H1 (cell line): ENCODE data around the gene ICAM3. TPM values are rescaled to one million over a fixed set of nuclear protein-coding genes. Genes with fewer than 3 reads are reported as not detected.
"Not testable (repeated sequence)": the region's sequence is repeated elsewhere in the genome, so short reads cannot be mapped to it uniquely, and the experiment has no call there.

Experiments used
- CTCF ChIA-PET: fragments of 300-600 bp; sonication (Branson Sonifier 250); formaldehyde crosslinking; loops from one replicate; lab custom pipeline; 2021; ENCODE audit not compliant: partially characterized antibody; lab: Charles Lee
- POLR2A ChIA-PET: fragments of 300-600 bp; sonication (Branson Sonifier 250); formaldehyde crosslinking; loops from one replicate; lab custom pipeline; 2021; ENCODE audit warnings: inconsistent platforms; ENCODE audit not compliant: partially characterized antibody; lab: Charles Lee
- DNase-seq, 2 experiments: peaks; one replicate each; pipeline versions ENCODE4 v3.0.0 to v3.0.0-alpha.2; 2010 to 2022; ENCODE audit warnings: low spot score in 2 of 2, low read depth in 1 of 2, mixed read lengths in 1 of 2
- FAIRE-seq: peaks from 2 replicates; lab custom pipeline; 2011; peaks lifted over from hg19 to GRCh38; lab: Jason Lieb, UNC
- H2AFZ ChIP-seq: 2 replicates; pipeline ENCODE4 v1.8.1; 2012; ENCODE audit warnings: low read length, inconsistent platforms
- H2AK5ac ChIP-seq: 2 replicates; pipeline ENCODE4 v1.6.1; 2013; ENCODE audit warnings: low read depth, low read length
- H2BK120ac ChIP-seq: replicated peaks from 2 replicates; pipeline ENCODE3; 2013; ENCODE audit warnings: low read depth, low read length, inconsistent platforms
- H2BK12ac ChIP-seq: 2 replicates; pipeline ENCODE4 v1.6.1; 2013; ENCODE audit warnings: low read depth, low read length
- H2BK15ac ChIP-seq: 2 replicates; pipeline ENCODE4 v1.6.1; 2013; ENCODE audit warnings: low read length
- H2BK20ac ChIP-seq: 2 replicates; pipeline ENCODE4 v1.6.1; 2013; ENCODE audit warnings: low read length
- H2BK5ac ChIP-seq: 2 replicates; pipeline ENCODE4 v1.6.1; 2013; ENCODE audit warnings: low read depth, low read length
- H3K14ac ChIP-seq: 2 replicates; pipeline ENCODE4 v1.6.1; 2013; ENCODE audit warnings: inconsistent platforms; ENCODE audit not compliant: insufficient read length
- H3K18ac ChIP-seq: 2 replicates; pipeline ENCODE4 v1.6.1; 2013; ENCODE audit warnings: low read length; ENCODE audit errors: extremely low read depth
- H3K23ac ChIP-seq: 2 replicates; pipeline ENCODE4 v1.6.1; 2013; ENCODE audit warnings: inconsistent platforms; ENCODE audit not compliant: insufficient read length
- H3K23me2 ChIP-seq: 2 replicates; pipeline ENCODE4 v1.6.1; 2013; ENCODE audit warnings: low read depth, low read length
- H3K27ac ChIP-seq: 2 replicates; pipeline ENCODE4 v1.6.1; 2011; ENCODE audit warnings: low read depth, low read length, inconsistent platforms
- H3K27me3 ChIP-seq, 4 experiments: replicated peaks in 1 of 4; 1 replicate in 1 of 4; 2 replicates in 3 of 4; pipeline versions ENCODE4 v1.6.1 to v1.8.1; 2011 to 2013; ENCODE audit warnings: low read length in 3 of 4, mild to moderate bottlenecking in 3 of 4, inconsistent platforms in 2 of 4, mixed read lengths in 2 of 4, moderate library complexity in 1 of 4; ENCODE audit not compliant: control insufficient read depth in 3 of 4, insufficient read depth in 3 of 4; ENCODE audit errors: extremely low read depth in 1 of 4
- H3K36me3 ChIP-seq, 4 experiments: 2 replicates each; pipeline versions ENCODE4 v1.6.1 to v1.8.1; 2011 to 2013; ENCODE audit warnings: mild to moderate bottlenecking in 4 of 4, low read length in 3 of 4, moderate library complexity in 2 of 4, control low read depth in 1 of 4, inconsistent platforms in 1 of 4; ENCODE audit not compliant: insufficient read depth in 4 of 4, control insufficient read depth in 2 of 4
- H3K4ac ChIP-seq: replicated peaks from 2 replicates; pipeline ENCODE3; 2013; ENCODE audit warnings: low read length, low read depth, mixed read lengths, inconsistent platforms; ENCODE audit not compliant: insufficient read length
- H3K4me1 ChIP-seq, 4 experiments: replicated peaks in 1 of 4; 1 replicate in 1 of 4; 2 replicates in 3 of 4; pipeline versions ENCODE4 v1.6.1 to v1.8.1; 2011 to 2013; ENCODE audit warnings: low read length in 3 of 4, inconsistent platforms in 2 of 4, mixed read lengths in 1 of 4; ENCODE audit not compliant: insufficient read depth in 4 of 4, control insufficient read depth in 3 of 4
- H3K4me2 ChIP-seq, 2 experiments: 2 replicates each; pipeline versions ENCODE4 v1.6.1 to v1.8.1; 2011 to 2013; ENCODE audit warnings: low read depth in 2 of 2, low read length in 2 of 2, control low read depth in 1 of 2, inconsistent platforms in 1 of 2, mild to moderate bottlenecking in 1 of 2; ENCODE audit not compliant: insufficient read depth in 1 of 2
- H3K4me3 ChIP-seq, 4 experiments: fragments of 200-600, 300-600 bp in 1 of 4; sonication (generic), shearing (Covaris generic), sonication (Bioruptor Twin) in 1 of 4; 2 replicates each; pipeline versions ENCODE4 v1.5.1 to v1.8.1; 2011 to 2016; ENCODE audit warnings: low read length in 4 of 4, low read depth in 3 of 4, control low read depth in 2 of 4, inconsistent platforms in 2 of 4, mild to moderate bottlenecking in 2 of 4, mixed read lengths in 1 of 4, moderate library complexity in 1 of 4; ENCODE audit not compliant: insufficient read depth in 2 of 4; ENCODE audit errors: extremely low read depth in 1 of 4
- H3K56ac ChIP-seq: replicated peaks from 2 replicates; pipeline ENCODE3; 2013; ENCODE audit warnings: low read depth, mild to moderate bottlenecking, mixed read lengths, low read length, inconsistent platforms; ENCODE audit not compliant: insufficient read length
- H3K79me1 ChIP-seq: 2 replicates; pipeline ENCODE4 v1.6.1; 2013; ENCODE audit warnings: low read depth, low read length, control low read depth
- H3K79me2 ChIP-seq, 2 experiments: 2 replicates each; pipeline versions ENCODE4 v1.6.1 to v1.8.1; 2012 to 2013; ENCODE audit warnings: low read length in 2 of 2, mild to moderate bottlenecking in 2 of 2, inconsistent platforms in 1 of 2; ENCODE audit not compliant: insufficient read depth in 2 of 2, control insufficient read depth in 1 of 2
- H3K9ac ChIP-seq, 4 experiments: replicated peaks in 1 of 4; 1 replicate in 1 of 4; 2 replicates in 3 of 4; pipeline versions ENCODE4 v1.6.1 to v1.8.1; 2011 to 2013; ENCODE audit warnings: low read depth in 3 of 4, low read length in 3 of 4, control low read depth in 2 of 4, mild to moderate bottlenecking in 2 of 4, moderate library complexity in 2 of 4, inconsistent platforms in 1 of 4; ENCODE audit errors: extremely low read depth in 1 of 4
- H3K9me3 ChIP-seq, 2 experiments: 2 replicates each; pipeline versions ENCODE4 v1.6.1 to v1.8.1; 2012 to 2013; ENCODE audit warnings: mild to moderate bottlenecking in 2 of 2, moderate library complexity in 2 of 2, control low read depth in 1 of 2, inconsistent platforms in 1 of 2, low read depth in 1 of 2, low read length in 1 of 2, mixed read lengths in 1 of 2; ENCODE audit not compliant: insufficient read depth in 2 of 2
- H4K20me1 ChIP-seq, 2 experiments: replicated peaks in 1 of 2; 2 replicates each; pipeline versions ENCODE3 to v1.8.1; 2011 to 2013; ENCODE audit warnings: inconsistent platforms in 2 of 2, low read length in 2 of 2, mild to moderate bottlenecking in 1 of 2; ENCODE audit not compliant: insufficient read depth in 2 of 2, control insufficient read depth in 1 of 2
- H4K5ac ChIP-seq: 2 replicates; pipeline ENCODE4 v1.6.1; 2013; ENCODE audit warnings: low read length, low read depth, mixed read lengths, inconsistent platforms; ENCODE audit not compliant: insufficient read length
- H4K8ac ChIP-seq: 2 replicates; pipeline ENCODE4 v1.8.0; 2013; ENCODE audit warnings: mild to moderate bottlenecking, moderate library complexity, low read length, inconsistent platforms; ENCODE audit not compliant: insufficient read depth; ENCODE audit errors: extremely low read depth
- H4K91ac ChIP-seq: replicated peaks from 2 replicates; pipeline ENCODE3; 2013; ENCODE audit warnings: low read length, mixed read lengths, inconsistent platforms; ENCODE audit not compliant: insufficient read length
- WGBS, 2 experiments: shearing (Covaris generic) in 1 of 2; methylation state at CpG; one replicate each; pipeline versions ENCODE4 v1.1.6 to v1.1.7; 2013 to 2015; ENCODE audit warnings: low lambda C conversion rate in 2 of 2, mixed read lengths in 2 of 2, inconsistent platforms in 1 of 2, low coverage in 1 of 2, missing lambda C conversion rate in 1 of 2; ENCODE audit not compliant: insufficient replicate concordance in 2 of 2, insufficient coverage in 1 of 2, insufficient read length in 1 of 2; ENCODE audit errors: extremely low coverage in 1 of 2, missing lambda C conversion rate in 1 of 2; 5-methylcytosine and 5-hydroxymethylcytosine counted together
- polyA plus RNA-seq, 7 experiments: library from polyadenylated mRNA; depleted of rRNA in 3 of 7; stranded (reverse) in 5 of 7; unstranded in 2 of 7; fragments of >200 nt in 5 of 7; fragments of 200-250 nt in 2 of 7; gene quantifications; 1 replicate in 5 of 7; 2 replicates in 1 of 7; 4 replicates in 1 of 7; pipeline versions ENCODE4 v1.2.1 to v1.2.3, GENCODE V29; 2011 to 2013; ENCODE audit warnings: missing spikeins in 2 of 7, mixed read lengths in 2 of 7
- total RNA-seq: library from RNA; stranded (reverse); fragmentation: NEBNext Ultra II Directional; extraction: Animal tissue kit (Norgen Biotek cat#: 25700); gene quantifications from 2 replicates; pipeline ENCODE4 v1.2.1, GENCODE V29; 2021

ICAM3 gene
- total and polyA plus RNA-seq, 2 of the 8 experiments (the other 6 are each of a cell fraction or from before 2014, with no cell fraction given), result 15.4 to 16.5 TPM

DNA sequence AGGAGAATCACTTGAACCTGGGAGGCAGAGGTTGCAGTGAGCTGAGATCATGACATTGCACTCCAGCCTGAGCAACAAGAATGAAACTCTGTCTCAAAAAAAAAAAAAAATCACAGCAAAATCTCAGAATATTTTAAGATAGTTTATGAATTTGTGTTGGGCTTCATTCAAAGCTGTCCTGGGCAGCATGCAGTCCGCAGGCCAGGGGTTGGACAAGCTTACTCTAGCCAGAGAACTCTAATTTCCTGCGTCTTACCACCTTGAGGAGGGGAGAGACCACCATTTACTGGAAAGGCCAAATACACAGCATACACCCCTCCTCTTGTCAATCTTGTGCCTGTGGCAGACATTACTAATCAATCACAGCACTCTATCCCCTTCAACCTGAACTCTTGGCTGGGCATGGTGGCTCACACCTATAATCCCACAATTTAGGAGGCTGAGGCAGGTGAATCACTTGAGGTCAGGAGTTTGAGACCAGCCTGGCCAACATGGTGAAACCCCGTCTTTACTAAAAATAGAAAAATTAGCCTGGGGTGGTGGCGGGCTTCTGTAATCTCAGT, 27.6 kb upstream of the ICAM3 start:
- not testable (repeated sequence) for H2BK120ac ChIP-seq, H3K14ac ChIP-seq, H3K9me3 ChIP-seq, H3K18ac ChIP-seq, H2BK12ac ChIP-seq, H3K9ac ChIP-seq, DNase-seq, H2AFZ ChIP-seq, H2BK20ac ChIP-seq, H3K4me2 ChIP-seq, H3K79me2 ChIP-seq, H3K79me1 ChIP-seq, FAIRE-seq, H3K4me1 ChIP-seq, H3K4ac ChIP-seq, H2BK5ac ChIP-seq, H2BK15ac ChIP-seq, H3K4me3 ChIP-seq, H3K27me3 ChIP-seq, H4K8ac ChIP-seq, H3K27ac ChIP-seq, H4K20me1 ChIP-seq, H2AK5ac ChIP-seq, H3K23me2 ChIP-seq, H4K91ac ChIP-seq, H4K5ac ChIP-seq, H3K56ac ChIP-seq, H3K23ac ChIP-seq
- 92% methylated on average over 4 of the region's 4 CpGs; no CpG with 5 or more reads in 1 of the 2 experiments for WGBS, 2 experiments
- ChIA-PET CTCF (interaction anchor here (0.6 to 1.8 kb wide), 7 partner anchors 9 to 456 kb away, joined by 3 to 6 read pairs (median 4); no protein-coding TSS in a partner anchor), POLR2A (interaction anchor here (0.7 to 2.5 kb wide), 4 partner anchors 10 to 707 kb away, joined by 3 to 7 read pairs (median 4); partner anchors contain the start of gene TYK2)
- H3K36me3 ChIP-seq, result peaks cover 0 to 16% (median 9%) of the 10 kb centered on the region in 4 experiments; a peak in 6 of 8 replicates
